GM19463 (cell line): Measurements from ENCODE around the gene MST1.

ENCODE experiments used
- ATAC-seq: cut with Tn5 transposase; IDR thresholded peaks from one replicate; pipeline ENCODE4 v1.9.1; 2021; ENCODE audit warnings: mild to moderate bottlenecking, moderate library complexity; ENCODE audit not compliant: unreplicated experiment

Gene MST1

GRCh38 chr3:49658711-49659110 is 30.6 kb downstream of the MST1 start:
- no peak for ATAC-seq

- no peak for ATAC-seq
Observed at GRCh38 chr3:49657208-49657915, 31.9 kb downstream of the MST1 start.

GRCh38 chr3:49656541-49657112 is 32.6 kb downstream of the MST1 start:
- no peak for ATAC-seq

- ATAC-seq: no peak
Observed at GRCh38 chr3:49655731-49656285, 33.5 kb downstream of the MST1 start.

DNA sequence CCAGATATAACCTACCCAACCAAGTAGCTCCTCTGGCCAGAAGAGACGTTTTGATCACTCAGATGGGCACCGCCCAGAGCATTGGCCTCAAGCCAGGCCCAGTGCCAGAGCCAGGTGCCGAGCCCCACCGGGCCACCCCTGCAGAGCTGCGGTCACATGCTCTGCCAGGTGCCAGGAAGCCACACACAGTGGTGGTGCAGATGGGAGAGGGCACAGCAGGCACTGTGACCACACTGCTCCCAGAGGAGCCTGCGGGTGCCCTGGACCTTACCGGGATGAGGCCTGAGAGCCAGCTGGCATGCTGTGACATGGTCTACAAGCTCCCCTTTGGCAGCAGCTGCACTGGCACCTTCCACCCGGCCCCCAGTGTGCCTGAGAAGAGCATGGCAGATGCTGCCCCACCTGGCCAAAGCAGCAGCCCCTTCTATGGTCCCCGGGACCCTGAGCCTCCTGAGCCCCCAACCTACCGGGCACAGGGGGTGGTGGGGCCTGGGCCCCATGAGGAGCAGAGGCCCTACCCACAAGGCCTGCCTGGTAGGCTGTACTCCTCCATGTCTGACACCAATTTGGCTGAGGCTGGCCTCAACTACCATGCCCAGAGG is 34.2 kb downstream of the MST1 start:
- ATAC-seq: no peak

DNA sequence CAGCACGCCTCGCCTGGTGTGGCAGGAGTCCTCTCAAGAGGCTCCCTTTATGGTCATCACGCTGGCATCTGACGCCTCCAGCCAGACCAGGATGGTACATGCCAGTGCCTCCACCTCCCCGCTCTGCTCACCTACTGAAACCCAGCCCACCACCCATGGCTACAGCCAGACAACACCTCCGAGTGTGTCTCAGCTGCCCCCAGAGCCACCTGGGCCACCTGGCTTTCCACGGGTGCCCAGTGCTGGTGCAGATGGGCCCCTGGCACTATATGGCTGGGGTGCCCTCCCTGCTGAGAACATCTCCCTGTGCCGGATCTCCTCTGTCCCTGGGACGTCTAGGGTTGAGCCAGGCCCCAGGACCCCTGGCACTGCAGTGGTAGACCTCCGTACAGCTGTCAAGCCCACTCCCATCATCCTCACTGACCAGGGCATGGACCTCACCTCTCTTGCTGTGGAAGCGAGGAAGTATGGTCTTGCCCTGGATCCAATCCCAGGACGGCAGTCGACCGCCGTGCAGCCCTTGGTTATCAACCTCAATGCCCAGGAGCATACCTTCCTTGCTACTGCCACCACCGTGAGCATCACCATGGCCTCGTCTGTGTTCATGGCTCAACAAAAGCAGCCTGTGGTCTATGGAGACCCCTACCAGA is 35.0 kb downstream of the MST1 start:
- no peak for ATAC-seq

- ATAC-seq: no peak
Observed at GRCh38 chr3:49653621-49654020, 35.7 kb downstream of the MST1 start.

GRCh38 chr3:49652903-49653415 is 36.3 kb downstream of the MST1 start:
- no peak for ATAC-seq

DNA sequence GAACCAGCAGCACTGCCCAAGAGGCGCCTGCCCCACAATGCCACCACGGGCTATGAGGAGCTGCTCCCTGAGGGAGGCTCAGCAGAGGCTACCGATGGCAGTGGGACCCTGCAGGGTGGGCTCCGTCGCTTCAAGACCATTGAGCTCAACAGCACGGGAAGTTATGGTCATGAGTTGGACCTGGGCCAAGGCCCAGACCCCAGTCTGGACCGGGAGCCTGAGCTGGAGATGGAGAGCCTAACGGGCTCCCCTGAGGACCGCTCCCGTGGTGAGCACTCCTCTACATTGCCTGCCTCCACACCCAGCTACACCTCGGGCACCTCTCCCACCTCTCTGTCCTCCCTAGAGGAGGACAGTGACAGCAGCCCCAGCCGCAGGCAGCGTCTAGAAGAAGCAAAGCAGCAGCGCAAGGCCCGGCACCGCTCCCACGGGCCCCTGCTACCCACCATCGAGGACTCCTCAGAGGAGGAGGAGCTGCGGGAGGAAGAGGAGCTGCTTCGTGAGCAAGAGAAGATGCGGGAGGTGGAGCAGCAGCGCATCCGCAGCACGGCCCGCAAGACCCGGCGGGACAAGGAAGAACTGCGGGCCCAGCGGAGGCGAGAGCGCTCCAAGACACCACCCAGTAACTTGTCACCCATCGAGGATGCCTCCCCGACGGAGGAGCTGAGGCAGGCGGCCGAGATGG is 36.9 kb downstream of the MST1 start:
- ATAC-seq: no peak

DNA sequence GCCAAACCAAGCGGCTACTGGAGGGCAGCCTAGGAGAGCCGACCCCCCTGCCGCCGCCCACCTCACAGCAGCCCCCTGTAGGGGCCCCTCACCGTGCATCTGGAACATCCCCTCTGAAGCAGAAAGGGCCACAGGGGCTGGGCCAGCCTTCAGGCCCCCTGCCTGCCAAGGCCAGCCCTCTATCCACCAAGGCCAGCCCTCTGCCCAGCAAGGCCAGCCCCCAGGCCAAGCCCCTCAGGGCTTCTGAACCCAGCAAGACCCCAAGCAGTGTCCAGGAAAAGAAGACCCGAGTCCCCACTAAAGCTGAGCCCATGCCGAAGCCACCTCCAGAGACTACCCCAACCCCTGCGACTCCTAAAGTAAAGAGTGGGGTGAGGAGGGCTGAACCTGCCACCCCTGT is 38.6 kb downstream of the MST1 start:
- no peak for ATAC-seq

DNA sequence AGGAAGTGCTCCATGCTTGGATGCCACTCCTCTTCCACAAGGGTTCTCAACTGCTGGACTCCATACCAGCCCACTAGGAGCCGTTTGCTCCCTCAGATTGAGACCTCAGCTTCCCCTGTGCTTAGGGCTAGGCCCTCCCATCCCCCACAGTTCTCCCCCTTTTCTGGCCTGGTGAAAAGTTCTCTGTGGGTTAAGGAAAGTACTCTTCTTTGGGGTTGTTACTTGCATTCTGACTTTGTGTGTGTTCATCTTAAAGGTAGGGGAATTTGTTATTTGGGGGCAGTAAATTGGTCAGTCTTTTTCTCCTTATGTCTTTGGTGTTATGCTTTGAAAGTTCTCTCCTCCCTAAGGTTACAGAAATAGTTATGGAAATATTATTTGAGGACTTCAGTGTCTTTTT is 39.1 kb downstream of the MST1 start:
- ATAC-seq: no peak

GRCh38 chr3:49649576-49649975 is 39.7 kb downstream of the MST1 start:
- ATAC-seq: no peak

GRCh38 chr3:49648354-49649019 is 40.8 kb downstream of the MST1 start:
- no peak for ATAC-seq

GRCh38 chr3:49647741-49648140 is 41.5 kb downstream of the MST1 start:
- no peak for ATAC-seq

GRCh38 chr3:49646236-49646635 is 43.0 kb downstream of the MST1 start:
- no peak for ATAC-seq

DNA sequence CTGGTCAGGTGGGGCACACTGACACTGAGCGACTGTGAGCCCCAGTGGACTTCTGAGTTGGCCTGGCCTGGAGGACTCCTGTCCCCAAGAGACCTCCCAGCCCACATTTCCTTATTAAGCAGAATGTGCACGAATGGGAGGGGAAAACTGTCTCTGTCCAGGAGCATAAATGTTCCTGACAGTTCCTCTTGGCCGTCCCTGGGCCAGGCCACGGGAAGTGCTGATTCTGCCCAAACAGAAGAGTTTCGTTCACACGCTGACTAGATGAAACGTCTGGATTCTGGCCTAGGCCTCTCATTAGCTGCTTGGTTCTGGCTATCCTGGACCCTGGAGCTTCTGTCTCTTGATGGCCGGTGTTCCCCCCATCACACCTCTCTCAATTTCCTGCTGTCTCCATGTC is 44.6 kb downstream of the MST1 start:
- no peak for ATAC-seq

DNA sequence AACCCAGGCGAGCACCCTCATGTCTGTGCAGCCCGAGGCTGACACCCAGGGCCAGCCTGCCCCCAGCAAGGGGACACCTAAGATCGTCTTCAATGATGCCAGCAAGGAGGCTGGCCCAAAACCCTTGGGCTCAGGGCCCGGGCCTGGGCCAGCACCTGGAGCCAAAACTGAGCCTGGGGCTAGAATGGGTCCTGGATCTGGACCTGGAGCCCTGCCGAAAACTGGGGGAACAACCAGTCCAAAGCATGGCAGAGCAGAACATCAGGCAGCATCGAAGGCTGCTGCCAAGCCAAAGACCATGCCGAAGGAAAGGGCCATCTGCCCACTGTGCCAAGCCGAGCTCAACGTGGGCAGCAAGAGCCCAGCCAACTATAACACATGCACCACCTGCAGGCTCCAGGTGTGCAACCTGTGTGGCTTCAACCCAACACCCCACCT is 46.5 kb downstream of the MST1 start:
- no peak for ATAC-seq

GRCh38 chr3:49641921-49642707 is 47.2 kb downstream of the MST1 start:
- ATAC-seq: no peak

GRCh38 chr3:49641292-49641691 is 48.0 kb downstream of the MST1 start:
- no peak for ATAC-seq

DNA sequence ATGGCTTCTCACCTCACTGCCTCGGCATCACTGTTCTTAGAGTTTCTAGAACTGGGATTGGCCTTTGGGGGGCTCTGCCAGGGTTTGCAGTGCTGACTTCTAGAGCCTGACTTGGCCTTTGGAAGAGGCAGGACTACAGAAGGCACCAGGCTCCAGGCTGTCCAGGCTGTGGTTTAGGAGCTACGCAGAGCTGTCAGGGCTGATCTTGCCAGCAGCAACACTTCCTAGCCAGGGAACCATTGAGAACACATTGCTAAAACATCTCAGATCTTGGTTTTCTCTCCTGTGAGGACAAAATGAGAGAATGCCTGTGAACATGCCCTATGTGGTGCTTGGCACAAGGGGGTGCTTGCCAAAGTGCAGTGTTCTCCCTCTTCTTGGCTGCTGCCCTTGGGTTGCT is 49.7 kb downstream of the MST1 start:
- no peak for ATAC-seq
